IPS-18a (cell line): ENCODE results near the gene TMEM74B.
A peak's percentile ranks its signal among the peaks of the same experiment; 100 is the strongest.

ENCODE experiments used
- H3K27ac ChIP-seq: one replicate; pipeline ENCODE4 v1.5.1; 2013; ENCODE audit warnings: low read length
- H3K27me3 ChIP-seq: one replicate; pipeline ENCODE4 v1.6.1; 2013; ENCODE audit warnings: mild to moderate bottlenecking, low read length; ENCODE audit not compliant: control insufficient read depth, insufficient read depth
- H3K36me3 ChIP-seq: one replicate; pipeline ENCODE4 v1.6.1; 2013; ENCODE audit warnings: low read depth, low read length; ENCODE audit not compliant: control insufficient read depth
- H3K4me1 ChIP-seq: one replicate; pipeline ENCODE4 v1.6.1; 2013; ENCODE audit warnings: low read depth, low read length; ENCODE audit not compliant: control insufficient read depth
- H3K4me3 ChIP-seq: one replicate; pipeline ENCODE4 v1.5.1; 2013; ENCODE audit warnings: low read length
- H3K9ac ChIP-seq: one replicate; pipeline ENCODE4 v1.6.1; 2013; ENCODE audit warnings: mild to moderate bottlenecking, low read length, moderate library complexity
- H3K9me3 ChIP-seq: one replicate; pipeline ENCODE4 v1.6.1; 2013; ENCODE audit warnings: low read depth, low read length; ENCODE audit not compliant: control insufficient read depth

The TMEM74B gene

GRCh38 chr20:1214838-1215261, 30.1 kb upstream of the TMEM74B start:
- Histone ChIP-seq H3K9me3 (no peaks in the 10 kb centered on the region), H3K4me3 (no peak overlapping the region), H3K27me3 (peaks cover 6% of the 10 kb centered on the region), H3K36me3 (no peaks in the 10 kb centered on the region), H3K27ac (no peak overlapping the region), H3K9ac (no peak overlapping the region), H3K4me1 (peaks cover 9% of the 10 kb centered on the region)

GRCh38 chr20:1212607-1213396, 28.0 kb upstream of the TMEM74B start:
- Histone ChIP-seq H3K27me3 (peaks cover 6% of the 10 kb centered on the region), H3K27ac (no peak overlapping the region), H3K4me1 (peaks cover 9% of the 10 kb centered on the region), H3K4me3 (peak overlapping the region; percentile 14), H3K9ac (no peak overlapping the region), H3K9me3 (no peaks in the 10 kb centered on the region), H3K36me3 (no peaks in the 10 kb centered on the region)

GRCh38 chr20:1212023-1212422, 27.2 kb upstream of the TMEM74B start:
- Histone ChIP-seq H3K9ac (no peak overlapping the region), H3K4me3 (no peak overlapping the region), H3K27ac (no peak overlapping the region), H3K36me3 (no peaks in the 10 kb centered on the region), H3K4me1 (peaks cover 9% of the 10 kb centered on the region), H3K27me3 (peaks cover 6% of the 10 kb centered on the region), H3K9me3 (no peaks in the 10 kb centered on the region)

GRCh38 chr20:1210501-1210900, 25.7 kb upstream of the TMEM74B start:
- H3K4me3 ChIP-seq = no peak overlapping the region
- peaks cover 6% of the 10 kb centered on the region for H3K27me3 ChIP-seq
- H3K4me1 ChIP-seq = peaks cover 9% of the 10 kb centered on the region
- H3K9ac ChIP-seq = no peak overlapping the region
- no peaks in the 10 kb centered on the region for H3K9me3 ChIP-seq
- no peak overlapping the region for H3K27ac ChIP-seq
- H3K36me3 ChIP-seq = no peaks in the 10 kb centered on the region

- Histone ChIP-seq H3K9me3 (no peaks in the 10 kb centered on the region), H3K9ac (no peak overlapping the region), H3K27me3 (peaks cover 6% of the 10 kb centered on the region), H3K4me1 (peaks cover 9% of the 10 kb centered on the region), H3K4me3 (no peak overlapping the region), H3K27ac (no peak overlapping the region), H3K36me3 (no peaks in the 10 kb centered on the region)
Observed at GRCh38 chr20:1209447-1210387, 24.9 kb upstream of the TMEM74B start.

GRCh38 chr20:1207293-1207878, 22.6 kb upstream of the TMEM74B start:
- Histone ChIP-seq H3K27me3 (peaks cover 2% of the 10 kb centered on the region), H3K4me1 (peaks cover 2% of the 10 kb centered on the region), H3K9me3 (no peaks in the 10 kb centered on the region), H3K4me3 (no peak overlapping the region), H3K9ac (no peak overlapping the region), H3K36me3 (no peaks in the 10 kb centered on the region), H3K27ac (no peak overlapping the region)

GRCh38 chr20:1206366-1207148, 21.8 kb upstream of the TMEM74B start:
- H3K27ac ChIP-seq = no peak overlapping the region
- H3K27me3 ChIP-seq = no peaks in the 10 kb centered on the region
- no peak overlapping the region for H3K4me3 ChIP-seq
- H3K9me3 ChIP-seq = no peaks in the 10 kb centered on the region
- H3K36me3 ChIP-seq = no peaks in the 10 kb centered on the region
- H3K9ac ChIP-seq = no peak overlapping the region
- H3K4me1 ChIP-seq = no peaks in the 10 kb centered on the region

- H3K9me3 ChIP-seq = no peaks in the 10 kb centered on the region
- no peak overlapping the region for H3K9ac ChIP-seq
- no peak overlapping the region for H3K4me3 ChIP-seq
- no peaks in the 10 kb centered on the region for H3K36me3 ChIP-seq
- no peak overlapping the region for H3K27ac ChIP-seq
- H3K4me1 ChIP-seq = no peaks in the 10 kb centered on the region
- no peaks in the 10 kb centered on the region for H3K27me3 ChIP-seq
Observed at GRCh38 chr20:1205802-1206201, 21.0 kb upstream of the TMEM74B start.

GRCh38 chr20:1204576-1204975, 19.8 kb upstream of the TMEM74B start:
- Histone ChIP-seq H3K27ac (no peak overlapping the region), H3K36me3 (no peaks in the 10 kb centered on the region), H3K9me3 (no peaks in the 10 kb centered on the region), H3K9ac (no peak overlapping the region), H3K27me3 (no peaks in the 10 kb centered on the region), H3K4me3 (no peak overlapping the region), H3K4me1 (no peaks in the 10 kb centered on the region)

- no peak overlapping the region for H3K4me3 ChIP-seq
Observed at GRCh38 chr20:1204113-1204512, 19.3 kb upstream of the TMEM74B start.

GRCh38 chr20:1203630-1204029, 18.8 kb upstream of the TMEM74B start:
- Histone ChIP-seq H3K9ac (no peak overlapping the region), H3K4me1 (no peaks in the 10 kb centered on the region), H3K9me3 (no peaks in the 10 kb centered on the region), H3K36me3 (no peaks in the 10 kb centered on the region), H3K27ac (no peak overlapping the region), H3K4me3 (no peak overlapping the region), H3K27me3 (no peaks in the 10 kb centered on the region)

More at GRCh38 chr20:1204113-1204512, 19.3 kb upstream of the TMEM74B start:
- H3K27ac ChIP-seq = no peak overlapping the region
- no peaks in the 10 kb centered on the region for H3K27me3 ChIP-seq
- no peak overlapping the region for H3K9ac ChIP-seq
- no peaks in the 10 kb centered on the region for H3K4me1 ChIP-seq
- H3K9me3 ChIP-seq = no peaks in the 10 kb centered on the region
- H3K36me3 ChIP-seq = no peaks in the 10 kb centered on the region
